ENCODE results near the gene GOLGA7B.

GOLGA7B gene

GRCh38 chr10:97849687-97850402, at the start of gene GOLGA7B:
Gene GOLGA7B (plus strand): TSS chr10:97849843. CDS start chr10:97850304, 461 bp downstream.
- in situ Hi-C loops (cut with HindIII; ENCODE audit: low pct_ligation_motif_present, low pct_unique_long_range_greater_than_20kb, low sequenced_read_pairs): loop anchor here (25.0 kb wide), 1 partner anchor 88 kb away; the partner anchor contains the start of gene SFRP5
- peak; percentile 77 for DNase-seq

GRCh38 chr10:97800474-97800873, 49.2 kb upstream of the GOLGA7B start:
- no peak for DNase-seq
- in situ Hi-C loops (cut with HindIII; ENCODE audit: low pct_ligation_motif_present, low pct_unique_long_range_greater_than_20kb, low sequenced_read_pairs): no loop called here

- no peak for DNase-seq
- in situ Hi-C loops (cut with HindIII; ENCODE audit: low pct_ligation_motif_present, low pct_unique_long_range_greater_than_20kb, low sequenced_read_pairs): no loop called here
Observed at GRCh38 chr10:97801422-97801821, 48.2 kb upstream of the GOLGA7B start.

GRCh38 chr10:97805096-97805884, 44.4 kb upstream of the GOLGA7B start:
- no peak for DNase-seq
- in situ Hi-C loops (cut with HindIII; ENCODE audit: low pct_ligation_motif_present, low pct_unique_long_range_greater_than_20kb, low sequenced_read_pairs): no loop called here

- no peak for DNase-seq
Observed at GRCh38 chr10:97805949-97806348, 43.7 kb upstream of the GOLGA7B start.

GRCh38 chr10:97810446-97810845, 39.2 kb upstream of the GOLGA7B start:
- peak; percentile 5 for DNase-seq
- in situ Hi-C loops (cut with HindIII; ENCODE audit: low pct_ligation_motif_present, low pct_unique_long_range_greater_than_20kb, low sequenced_read_pairs): no loop called here

More at GRCh38 chr10:97805949-97806348, 43.7 kb upstream of the GOLGA7B start:
- in situ Hi-C loops (cut with HindIII; ENCODE audit: low pct_ligation_motif_present, low pct_unique_long_range_greater_than_20kb, low sequenced_read_pairs): no loop called here

GRCh38 chr10:97811958-97812357, 37.7 kb upstream of the GOLGA7B start:
- in situ Hi-C loops (cut with HindIII; ENCODE audit: low pct_ligation_motif_present, low pct_unique_long_range_greater_than_20kb, low sequenced_read_pairs): no loop called here
- DNase-seq: no peak

GRCh38 chr10:97812696-97813095, 36.9 kb upstream of the GOLGA7B start:
- in situ Hi-C loops (cut with HindIII; ENCODE audit: low pct_ligation_motif_present, low pct_unique_long_range_greater_than_20kb, low sequenced_read_pairs): no loop called here
- no peak for DNase-seq

- in situ Hi-C loops (cut with HindIII; ENCODE audit: low pct_ligation_motif_present, low pct_unique_long_range_greater_than_20kb, low sequenced_read_pairs): no loop called here
- no peak for DNase-seq
Observed at GRCh38 chr10:97813311-97813710, 36.3 kb upstream of the GOLGA7B start.

- no peak for DNase-seq
- in situ Hi-C loops (cut with HindIII; ENCODE audit: low pct_ligation_motif_present, low pct_unique_long_range_greater_than_20kb, low sequenced_read_pairs): no loop called here
Observed at GRCh38 chr10:97814996-97815395, 34.6 kb upstream of the GOLGA7B start.

GRCh38 chr10:97816609-97817008, 33.0 kb upstream of the GOLGA7B start:
- in situ Hi-C loops (cut with HindIII; ENCODE audit: low pct_ligation_motif_present, low pct_unique_long_range_greater_than_20kb, low sequenced_read_pairs): no loop called here

GRCh38 chr10:97818572-97818971, 31.1 kb upstream of the GOLGA7B start:
- in situ Hi-C loops (cut with HindIII; ENCODE audit: low pct_ligation_motif_present, low pct_unique_long_range_greater_than_20kb, low sequenced_read_pairs): no loop called here
- DNase-seq: no peak

More at GRCh38 chr10:97816609-97817008, 33.0 kb upstream of the GOLGA7B start:
- no peak for DNase-seq

- in situ Hi-C loops (cut with HindIII; ENCODE audit: low pct_ligation_motif_present, low pct_unique_long_range_greater_than_20kb, low sequenced_read_pairs): no loop called here
- DNase-seq: no peak
Observed at GRCh38 chr10:97820096-97820704, 29.4 kb upstream of the GOLGA7B start.

GRCh38 chr10:97821308-97822038, 28.2 kb upstream of the GOLGA7B start:
- in situ Hi-C loops (cut with HindIII; ENCODE audit: low pct_ligation_motif_present, low pct_unique_long_range_greater_than_20kb, low sequenced_read_pairs): no loop called here
- no peak for DNase-seq

GRCh38 chr10:97822261-97822687, 27.4 kb upstream of the GOLGA7B start:
- in situ Hi-C loops (cut with HindIII; ENCODE audit: low pct_ligation_motif_present, low pct_unique_long_range_greater_than_20kb, low sequenced_read_pairs): no loop called here
- DNase-seq: peak; percentile 44

- in situ Hi-C loops (cut with HindIII; ENCODE audit: low pct_ligation_motif_present, low pct_unique_long_range_greater_than_20kb, low sequenced_read_pairs): no loop called here
- no peak for DNase-seq
Observed at GRCh38 chr10:97823734-97824133, 25.9 kb upstream of the GOLGA7B start.

- DNase-seq: no peak
- in situ Hi-C loops (cut with HindIII; ENCODE audit: low pct_ligation_motif_present, low pct_unique_long_range_greater_than_20kb, low sequenced_read_pairs): no loop called here
Observed at GRCh38 chr10:97825020-97825760, 24.5 kb upstream of the GOLGA7B start.

- no peak for DNase-seq
- in situ Hi-C loops (cut with HindIII; ENCODE audit: low pct_ligation_motif_present, low pct_unique_long_range_greater_than_20kb, low sequenced_read_pairs): no loop called here
Observed at GRCh38 chr10:97826892-97827291, 22.8 kb upstream of the GOLGA7B start.
